ENCODE measurements around the gene SLAMF1. TPM values are rescaled to one million over a fixed set of nuclear protein-coding genes. Genes with fewer than 3 reads are reported as not detected.
"Not testable (repeated sequence)": the region's sequence is repeated elsewhere in the genome, so short reads cannot be mapped to it uniquely, and the experiment has no call there.

SLAMF1 gene
- total and polyA plus RNA-seq, 4 donors, result not detected

- Histone ChIP-seq H3K27ac (ENCODE audit: low read depth, low read length) (no peak overlapping the region), H3K4me3 (ENCODE audit: low read depth, low read length) (no peak overlapping the region), H3K4me1 (ENCODE audit: control insufficient read depth, insufficient read depth, low read length) (no peaks in the 10 kb centered on the region), H3K27me3 (ENCODE audit: control insufficient read depth, insufficient read depth, low read length) (no peaks in the 10 kb centered on the region), H3K9me3 (ENCODE audit: control insufficient read depth, insufficient read depth, low read length) (no peaks in the 10 kb centered on the region), H3K36me3 (ENCODE audit: control insufficient read depth, insufficient read depth, low read length) (no peaks in the 10 kb centered on the region)
- no peak for DNase-seq (ENCODE audit: low read depth in 4 of 6, low spot score in 6 of 6)
- 93% methylated on average over 6 of the region's 17 CpGs for whole genome bisulfite sequencing (ENCODE audit: insufficient coverage)
These were observed 12.0 kb downstream of the SLAMF1 start for GRCh38 chr1:160634543-160635491.

DNA sequence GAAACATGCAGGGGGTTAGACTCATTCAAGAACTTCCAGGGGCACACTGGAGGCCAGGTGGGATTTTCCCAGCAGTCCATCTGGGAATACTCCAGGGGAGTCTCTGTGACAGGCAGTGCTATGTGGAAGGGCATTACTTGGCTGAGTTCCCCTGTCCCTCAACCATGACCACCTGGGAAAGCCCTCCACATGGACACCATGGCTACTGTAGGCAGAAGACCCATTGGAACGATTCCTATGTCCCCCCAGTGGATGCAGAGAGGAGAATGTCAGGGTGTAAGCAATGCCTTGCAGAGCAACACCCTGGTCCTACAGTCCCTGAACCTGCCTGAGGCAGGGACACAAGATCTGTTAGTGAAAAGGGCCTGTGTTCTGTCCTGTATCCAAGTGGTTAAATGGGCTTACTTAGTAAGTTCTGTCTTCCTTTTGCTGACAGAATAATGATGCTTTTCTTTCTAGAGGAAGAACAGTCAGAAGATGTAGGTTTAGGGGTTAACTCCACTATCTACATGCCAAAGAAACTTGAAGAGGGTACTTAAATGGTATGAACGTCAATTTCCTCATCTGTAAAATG, 13.4 kb downstream of the SLAMF1 start:
- Histone ChIP-seq H3K4me3 (ENCODE audit: low read depth, low read length) (no peak overlapping the region), H3K36me3 (ENCODE audit: control insufficient read depth, insufficient read depth, low read length) (no peaks in the 10 kb centered on the region), H3K4me1 (ENCODE audit: control insufficient read depth, insufficient read depth, low read length) (no peaks in the 10 kb centered on the region), H3K27me3 (ENCODE audit: control insufficient read depth, insufficient read depth, low read length) (no peaks in the 10 kb centered on the region), H3K9me3 (ENCODE audit: control insufficient read depth, insufficient read depth, low read length) (no peaks in the 10 kb centered on the region), H3K27ac (ENCODE audit: low read depth, low read length) (no peak overlapping the region)
- no peak for DNase-seq (ENCODE audit: low read depth in 4 of 6, low spot score in 6 of 6)
- WGBS (ENCODE audit: insufficient coverage), result 75% methylated on average over 1 of the region's 2 CpGs

- no peaks in the 10 kb centered on the region for H3K36me3 ChIP-seq (ENCODE audit: control insufficient read depth, insufficient read depth, low read length)
- no peaks in the 10 kb centered on the region for H3K27me3 ChIP-seq (ENCODE audit: control insufficient read depth, insufficient read depth, low read length)
- 83% methylated on average over 4 of the region's 6 CpGs for WGBS (ENCODE audit: insufficient coverage)
- H3K4me3 ChIP-seq (ENCODE audit: low read depth, low read length), result no peak overlapping the region
- no peak overlapping the region for H3K27ac ChIP-seq (ENCODE audit: low read depth, low read length)
- no peak for DNase-seq (ENCODE audit: low read depth in 4 of 6, low spot score in 6 of 6)
- H3K4me1 ChIP-seq (ENCODE audit: control insufficient read depth, insufficient read depth, low read length), result no peaks in the 10 kb centered on the region
- no peaks in the 10 kb centered on the region for H3K9me3 ChIP-seq (ENCODE audit: control insufficient read depth, insufficient read depth, low read length)
These were observed 14.7 kb downstream of the SLAMF1 start for GRCh38 chr1:160631983-160632625.

DNA sequence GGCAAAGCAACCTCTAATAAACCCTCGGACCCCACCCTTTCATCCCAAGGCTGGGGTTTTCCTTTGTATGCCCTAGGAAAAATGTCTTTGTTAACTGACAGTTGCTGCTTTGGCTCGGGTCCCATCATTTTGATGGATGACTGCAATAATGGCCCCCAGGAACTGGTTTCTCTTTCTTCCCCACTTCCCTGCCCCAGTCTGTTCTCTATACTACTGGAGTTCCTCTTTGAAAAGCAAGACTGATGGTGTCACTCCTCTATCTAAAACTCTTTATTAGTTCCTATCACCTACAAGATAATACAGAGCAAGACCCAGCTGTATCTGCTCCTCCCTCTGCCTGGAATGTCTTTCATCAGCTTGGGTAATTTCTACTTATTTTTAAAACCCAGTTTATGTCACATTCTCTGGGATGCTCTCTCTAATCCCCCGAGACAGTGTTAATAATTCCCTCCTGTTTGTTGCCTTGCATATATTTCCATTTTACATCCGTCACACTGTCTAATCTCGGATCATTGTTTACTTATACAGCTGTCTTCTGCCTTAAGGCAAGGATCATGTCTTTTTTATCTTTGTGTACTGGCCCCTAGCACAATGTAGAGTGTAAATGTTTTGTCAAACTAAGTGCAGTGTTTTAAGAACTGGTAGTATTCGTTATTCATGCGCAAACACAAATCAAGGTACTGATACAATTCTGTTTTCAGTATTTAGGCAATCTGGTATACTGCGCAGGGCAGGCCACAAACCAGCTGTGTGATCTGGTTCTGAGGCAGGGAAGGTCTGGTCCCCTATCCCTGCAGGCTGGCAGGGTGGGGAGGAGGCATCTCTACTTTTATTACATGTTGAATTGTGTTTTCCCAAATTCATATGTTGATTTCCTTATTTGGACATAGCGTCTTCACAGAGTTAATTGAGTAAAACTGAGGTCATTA, 16.1 kb downstream of the SLAMF1 start:
- WGBS (ENCODE audit: insufficient coverage), result 63% methylated on average over 5 of the region's 9 CpGs
- DNase-seq (ENCODE audit: low read depth in 4 of 6, low spot score in 6 of 6), result peak in 1 of 6 donors; percentile 33
- H3K27me3 ChIP-seq (ENCODE audit: control insufficient read depth, insufficient read depth, low read length), result no peaks in the 10 kb centered on the region
- H3K36me3 ChIP-seq (ENCODE audit: control insufficient read depth, insufficient read depth, low read length), result no peaks in the 10 kb centered on the region
- no peaks in the 10 kb centered on the region for H3K4me1 ChIP-seq (ENCODE audit: control insufficient read depth, insufficient read depth, low read length)
- H3K9me3 ChIP-seq (ENCODE audit: control insufficient read depth, insufficient read depth, low read length), result no peaks in the 10 kb centered on the region
- H3K4me3 ChIP-seq (ENCODE audit: low read depth, low read length), result no peak overlapping the region
- H3K27ac ChIP-seq (ENCODE audit: low read depth, low read length), result no peak overlapping the region

GRCh38 chr1:160629286-160630210, 17.3 kb downstream of the SLAMF1 start:
- H3K27me3 ChIP-seq (ENCODE audit: control insufficient read depth, insufficient read depth, low read length), result no peaks in the 10 kb centered on the region
- H3K27ac ChIP-seq (ENCODE audit: low read depth, low read length), result no peak overlapping the region
- WGBS (ENCODE audit: insufficient coverage), result 71% methylated on average over 15 of the region's 19 CpGs
- no peaks in the 10 kb centered on the region for H3K9me3 ChIP-seq (ENCODE audit: control insufficient read depth, insufficient read depth, low read length)
- no peaks in the 10 kb centered on the region for H3K4me1 ChIP-seq (ENCODE audit: control insufficient read depth, insufficient read depth, low read length)
- peak in 2 of 6 donors; percentile 12 to 41 for DNase-seq (ENCODE audit: low read depth in 4 of 6, low spot score in 6 of 6)
- no peaks in the 10 kb centered on the region for H3K36me3 ChIP-seq (ENCODE audit: control insufficient read depth, insufficient read depth, low read length)
- H3K4me3 ChIP-seq (ENCODE audit: low read depth, low read length), result no peak overlapping the region

DNA sequence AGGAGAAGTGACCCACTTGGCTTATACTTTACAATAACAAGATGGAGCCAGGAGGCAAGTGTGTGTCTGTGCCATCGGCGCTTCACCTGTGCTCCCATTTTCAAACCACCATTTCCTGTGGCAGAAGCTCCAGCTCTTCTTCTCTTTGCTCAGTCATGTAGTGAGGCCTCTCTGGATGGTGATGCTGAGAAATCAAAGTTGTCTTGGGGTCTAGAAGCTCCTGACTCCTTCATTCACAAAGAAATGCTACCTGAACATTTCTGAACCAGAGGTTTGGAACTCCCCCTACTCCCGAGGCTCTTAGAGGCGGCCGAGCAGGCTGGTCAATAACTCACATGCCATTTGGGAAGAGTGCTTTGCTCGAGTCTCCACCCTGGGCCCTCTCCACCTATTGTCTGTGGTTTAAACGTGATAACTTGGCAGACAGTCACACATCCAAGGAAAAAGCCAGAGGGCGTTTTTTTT, 18.0 kb downstream of the SLAMF1 start:
- H3K36me3 ChIP-seq (ENCODE audit: control insufficient read depth, insufficient read depth, low read length), result no peaks in the 10 kb centered on the region
- H3K27me3 ChIP-seq (ENCODE audit: control insufficient read depth, insufficient read depth, low read length), result no peaks in the 10 kb centered on the region
- DNase-seq (ENCODE audit: low read depth in 4 of 6, low spot score in 6 of 6), result no peak
- no peaks in the 10 kb centered on the region for H3K9me3 ChIP-seq (ENCODE audit: control insufficient read depth, insufficient read depth, low read length)
- 56% methylated on average over 3 of the region's 8 CpGs for WGBS (ENCODE audit: insufficient coverage)
- H3K4me3 ChIP-seq (ENCODE audit: low read depth, low read length), result no peak overlapping the region
- no peaks in the 10 kb centered on the region for H3K4me1 ChIP-seq (ENCODE audit: control insufficient read depth, insufficient read depth, low read length)
- no peak overlapping the region for H3K27ac ChIP-seq (ENCODE audit: low read depth, low read length)

DNA sequence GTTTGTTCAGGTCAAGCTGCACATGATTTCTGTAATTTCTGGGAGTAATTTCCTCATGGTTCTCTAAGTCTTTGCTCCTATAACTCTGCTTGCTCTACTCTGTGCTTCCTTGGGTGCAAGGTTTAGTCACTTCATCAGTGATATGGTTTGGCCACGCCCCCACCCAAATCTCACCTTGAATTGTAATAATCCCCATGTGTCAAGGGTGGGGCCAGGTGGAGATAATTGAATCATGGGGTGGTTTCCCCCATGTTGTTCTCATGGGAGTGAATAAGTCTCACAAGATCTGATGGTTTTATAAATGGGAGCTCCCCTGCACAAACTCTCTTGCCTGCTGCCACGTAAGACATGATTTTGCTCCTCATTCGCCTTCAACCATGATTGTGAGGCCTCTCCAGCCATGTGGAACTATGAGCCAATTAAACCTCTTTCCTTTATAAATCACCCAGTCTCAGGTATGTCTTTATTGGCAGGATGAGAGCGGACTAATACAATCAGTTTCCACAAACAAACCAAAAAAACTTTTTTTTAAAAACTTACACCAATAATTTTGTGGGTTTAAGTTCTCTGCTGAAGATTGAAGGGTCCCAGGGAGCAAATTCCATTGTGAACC, 19.1 kb downstream of the SLAMF1 start:
- not testable (repeated sequence) for DNase-seq (ENCODE audit: low read depth in 4 of 6, low spot score in 6 of 6); H3K36me3 ChIP-seq (ENCODE audit: control insufficient read depth, insufficient read depth, low read length); H3K27ac ChIP-seq (ENCODE audit: low read depth, low read length); H3K9me3 ChIP-seq (ENCODE audit: control insufficient read depth, insufficient read depth, low read length); H3K27me3 ChIP-seq (ENCODE audit: control insufficient read depth, insufficient read depth, low read length); H3K4me3 ChIP-seq (ENCODE audit: low read depth, low read length); H3K4me1 ChIP-seq (ENCODE audit: control insufficient read depth, insufficient read depth, low read length)
- 88% methylated on average over 2 of the region's 4 CpGs for WGBS (ENCODE audit: insufficient coverage)

DNA sequence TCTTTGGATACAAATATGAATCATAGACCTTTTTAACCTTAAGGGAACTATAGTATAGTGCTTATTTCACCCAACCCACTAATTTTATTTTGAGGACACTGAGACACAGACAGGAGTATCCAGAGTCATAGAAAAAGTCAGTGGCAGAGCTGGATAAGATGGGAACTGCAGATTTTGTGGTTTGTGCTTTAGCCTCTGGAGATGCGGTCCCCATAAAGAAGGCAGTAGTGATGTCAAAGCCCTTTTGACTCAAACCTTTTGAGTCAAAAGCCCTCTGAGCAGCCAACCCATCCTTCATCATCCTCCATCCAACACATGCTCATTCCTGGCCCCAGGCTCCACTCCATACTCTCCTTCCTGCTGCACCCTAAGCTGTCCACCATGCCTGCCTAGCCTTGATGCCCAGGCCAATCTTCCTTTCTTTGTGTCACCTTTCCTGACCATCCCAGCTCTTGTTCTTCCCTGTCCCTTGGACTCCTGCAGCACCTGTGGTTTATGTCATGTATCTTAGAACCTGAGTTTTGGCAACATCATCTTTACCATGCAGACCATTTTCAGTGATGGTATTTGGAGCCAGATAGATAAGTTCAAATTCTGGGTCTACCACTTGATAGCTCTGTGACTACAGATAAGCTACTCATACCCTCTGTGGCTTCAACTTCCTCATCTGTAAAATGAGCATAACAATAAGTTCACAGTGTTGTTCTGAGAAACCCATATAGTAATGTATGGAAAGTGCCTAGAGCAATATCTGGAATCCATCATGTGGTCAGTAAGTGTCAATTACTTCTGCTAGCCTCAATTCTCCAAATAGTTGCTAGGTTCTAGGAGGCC, 20.1 kb downstream of the SLAMF1 start:
- Histone ChIP-seq H3K4me1 (ENCODE audit: control insufficient read depth, insufficient read depth, low read length) (no peaks in the 10 kb centered on the region), H3K27ac (ENCODE audit: low read depth, low read length) (no peak overlapping the region), H3K36me3 (ENCODE audit: control insufficient read depth, insufficient read depth, low read length) (no peaks in the 10 kb centered on the region), H3K27me3 (ENCODE audit: control insufficient read depth, insufficient read depth, low read length) (no peaks in the 10 kb centered on the region), H3K9me3 (ENCODE audit: control insufficient read depth, insufficient read depth, low read length) (no peaks in the 10 kb centered on the region), H3K4me3 (ENCODE audit: low read depth, low read length) (no peak overlapping the region)
- no peak for DNase-seq (ENCODE audit: low read depth in 4 of 6, low spot score in 6 of 6)
- whole genome bisulfite sequencing (ENCODE audit: insufficient coverage), result no CpG with 5 or more reads among the region's 1 CpG
